ENCODE measurements around the gene MTHFSD.
"Not testable (repeated sequence)": the region's sequence is repeated elsewhere in the genome, so short reads cannot be mapped to it uniquely, and the experiment has no call there.

The MTHFSD gene

GRCh38 chr16:86554917-86555703, at the start of gene MTHFSD:
Gene MTHFSD, minus strand, starts transcription at chr16:86555235. Its CDS starts 51 bp downstream, at chr16:86555184.
- H3K4me3 ChIP-seq (ENCODE audit: low read depth, low read length), result peak within 1 kb of the TSS; percentile 37

- no peak overlapping the region for H3K4me3 ChIP-seq (ENCODE audit: low read depth, low read length)
Measured at GRCh38 chr16:86604436-86605193, 49.6 kb upstream of the MTHFSD start.

- H3K4me3 ChIP-seq (ENCODE audit: low read depth, low read length), result no peak overlapping the region
Measured at GRCh38 chr16:86602521-86602920, 47.5 kb upstream of the MTHFSD start.

- no peak overlapping the region for H3K4me3 ChIP-seq (ENCODE audit: low read depth, low read length)
Measured at GRCh38 chr16:86601356-86601755, 46.3 kb upstream of the MTHFSD start.

- no peak overlapping the region for H3K4me3 ChIP-seq (ENCODE audit: low read depth, low read length)
Measured at GRCh38 chr16:86598607-86599565, 43.9 kb upstream of the MTHFSD start.

GRCh38 chr16:86597880-86598606, 43.0 kb upstream of the MTHFSD start:
- H3K4me3 ChIP-seq (ENCODE audit: low read depth, low read length), result no peak overlapping the region

GRCh38 chr16:86597126-86597879, 42.3 kb upstream of the MTHFSD start:
- H3K4me3 ChIP-seq (ENCODE audit: low read depth, low read length), result no peak overlapping the region

- no peak overlapping the region for H3K4me3 ChIP-seq (ENCODE audit: low read depth, low read length)
Measured at GRCh38 chr16:86595983-86596605, 41.1 kb upstream of the MTHFSD start.

GRCh38 chr16:86594721-86595120, 39.7 kb upstream of the MTHFSD start:
- no peak overlapping the region for H3K4me3 ChIP-seq (ENCODE audit: low read depth, low read length)

GRCh38 chr16:86593913-86594620, 39.0 kb upstream of the MTHFSD start:
- no peak overlapping the region for H3K4me3 ChIP-seq (ENCODE audit: low read depth, low read length)

- no peak overlapping the region for H3K4me3 ChIP-seq (ENCODE audit: low read depth, low read length)
Measured at GRCh38 chr16:86591270-86591669, 36.2 kb upstream of the MTHFSD start.

- H3K4me3 ChIP-seq (ENCODE audit: low read depth, low read length), result no peak overlapping the region
Measured at GRCh38 chr16:86590501-86591144, 35.6 kb upstream of the MTHFSD start.

- H3K4me3 ChIP-seq (ENCODE audit: low read depth, low read length), result not testable (repeated sequence)
Measured at GRCh38 chr16:86587955-86588354, 32.9 kb upstream of the MTHFSD start.

GRCh38 chr16:86587487-86587886, 32.5 kb upstream of the MTHFSD start:
- H3K4me3 ChIP-seq (ENCODE audit: low read depth, low read length), result no peak overlapping the region

GRCh38 chr16:86585821-86586611, 31.0 kb upstream of the MTHFSD start:
- no peak overlapping the region for H3K4me3 ChIP-seq (ENCODE audit: low read depth, low read length)

GRCh38 chr16:86584726-86585721, 30.0 kb upstream of the MTHFSD start:
- H3K4me3 ChIP-seq (ENCODE audit: low read depth, low read length), result no peak overlapping the region

All from iPS-11a (cell line).